ENCODE results near the gene SNX12. TPM values are rescaled to one million over a fixed set of nuclear protein-coding genes. Genes with fewer than 3 reads are reported as not detected.

The SNX12 gene
- total and polyA plus RNA-seq, 2 of the 4 experiments (the other 2 are of a cell fraction) = 59.9 to 63.0 TPM

DNA sequence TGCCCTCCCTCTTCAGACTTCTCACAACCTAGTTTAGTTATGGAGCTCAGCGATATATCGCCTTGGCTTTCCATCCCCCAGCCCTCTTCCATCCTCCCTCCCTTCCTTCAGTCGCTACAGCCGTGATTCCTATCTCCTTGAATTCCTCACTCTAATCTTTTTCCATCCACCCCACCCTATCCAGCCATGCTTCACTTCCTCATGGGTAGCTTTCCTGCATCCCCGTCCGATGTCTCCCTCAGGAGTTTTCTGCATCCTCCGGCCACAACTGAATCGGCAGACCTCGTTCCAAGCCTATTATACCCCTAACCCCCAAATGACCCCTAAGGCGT, 456 bp downstream of the SNX12 start:
- intact Hi-C loops (cut with micrococcal nuclease) (loop anchor here (2.0 to 5.0 kb wide), 2 partner anchors 29 to 60 kb away; no protein-coding TSS in a partner anchor), in situ Hi-C loops (cut with MboI; ENCODE audit: low sequenced_read_pairs) (no loop called here), dilution Hi-C loops (cut with HindIII; ENCODE audit: low sequenced_read_pairs, unreplicated experiment) (no loop called here)
- Histone ChIP-seq H2BK5ac (ENCODE audit: low read depth, low read length, poor library complexity, severe bottlenecking) (peak overlapping the region; percentile 86), H2BK120ac (ENCODE audit: low read depth, low read length) (peak overlapping the region; percentile 13; the same call in 1 of the 2 replicates), H4K20me1 (ENCODE audit: insufficient read depth, low read length) (no peaks in the 10 kb centered on the region), H3K4me2 (ENCODE audit: low read depth, low read length) (peak overlapping the region; percentile 66), H3K56ac (ENCODE audit: extremely low read depth, insufficient read depth, low read length) (peak overlapping the region; percentile 63), H4K8ac (ENCODE audit: low read depth in 2 of 2, low read length in 2 of 2) (peak overlapping the region; percentile 88 to 89; a peak in 3 of 4 replicates), H3K27ac (ENCODE audit: insufficient read depth, low read length) (peak overlapping the region; percentile 91), H3K14ac (replicated peaks; ENCODE audit: low read depth, low read length) (peak overlapping the region; percentile 86), H3K4me1 (ENCODE audit: control insufficient read depth, insufficient read depth, low read length) (no peaks in the 10 kb centered on the region), H3K9ac (ENCODE audit: low read depth, low read length) (peak overlapping the region; percentile 75), H2AK5ac (ENCODE audit: low read depth, low read length) (no peak overlapping the region), H4K5ac (ENCODE audit: low read depth, low read length) (peak overlapping the region; percentile 70; the same call in 1 of the 2 replicates), H4K91ac (ENCODE audit: insufficient read depth, low read depth, low read length) (peak overlapping the region; percentile 53), H3K36me3 (ENCODE audit: control insufficient read depth, insufficient read depth, low read length) (peaks cover 2% of the 10 kb centered on the region; the same call in 1 of the 2 replicates), H3K18ac (ENCODE audit: low read depth, low read length) (peak overlapping the region; percentile 6), H2BK15ac (ENCODE audit: low read depth, low read length) (peak overlapping the region; percentile 42; the same call in 1 of the 3 replicates), H2AFZ (replicated peaks; ENCODE audit: low read length, poor library complexity) (peak overlapping the region; percentile 90), H3K23ac (ENCODE audit: low read depth, low read length) (peak overlapping the region; percentile 88), H3K79me1 (ENCODE audit: low read depth in 1 of 2, low read length in 2 of 2) (no peaks in the 10 kb centered on the region), H3K27me3 (ENCODE audit: control insufficient read depth, insufficient read depth, low read length) (no peaks in the 10 kb centered on the region), H3K9me3 (ENCODE audit: control insufficient read depth, insufficient read depth, low read length) (no peaks in the 10 kb centered on the region), H2AK9ac (replicated peaks; ENCODE audit: low read depth, low read length, poor library complexity) (peak overlapping the region; percentile 66), H3K4me3 (ENCODE audit: insufficient read depth, low read depth, low read length) (peak overlapping the region; percentile 85), H2BK20ac (ENCODE audit: low read depth, low read length) (no peak overlapping the region), H3K4ac (ENCODE audit: low read depth, low read length) (peak overlapping the region; percentile 52), H3K9me1 (ENCODE audit: insufficient read depth, low read length) (no peaks in the 10 kb centered on the region)
- BruUV-seq (replicated peaks) = no TSS peak
- DNase-seq (no peak), ATAC-seq (ENCODE audit: low read depth) (peak; percentile 5)
- 15% methylated on average over 6 of the region's 10 CpGs; no CpG with 5 or more reads in 1 of the 2 experiments for WGBS, 2 experiments (ENCODE audit: extremely low coverage in 2 of 2, insufficient read length in 1 of 2)
- ChIA-PET CTCF (interaction anchor here (0.6 kb wide), 1 partner anchor 37 kb away, joined by 3 read pairs; no protein-coding TSS in a partner anchor), POLR2A (ENCODE audit: unreplicated experiment) (interaction anchor here (0.6 kb wide), 1 partner anchor 269 kb away, joined by 5 read pairs; no protein-coding TSS in a partner anchor)
- TF ChIP-seq MAFK (IDR thresholded peaks at IDR 0.05; ENCODE audit: low read depth, low read length) (no peak), POLR2A (IDR thresholded peaks at IDR 0.05; ENCODE audit: low read depth, low read length) (no peak; the same call in 1 of the 2 replicates), RFX5 (IDR thresholded peaks at IDR 0.05; ENCODE audit: low read depth, low read length) (no peak), SMC3 (IDR thresholded peaks at IDR 0.05; ENCODE audit: low read depth, low read length) (no peak), CEBPB (IDR thresholded peaks at IDR 0.05; ENCODE audit: low read depth, low read length) (no peak), RCOR1 (IDR thresholded peaks at IDR 0.05; ENCODE audit: insufficient replicate concordance, low read length) (no peak), FOS (IDR thresholded peaks at IDR 0.05; ENCODE audit: low read depth, low read length) (no peak), NFE2L2 (IDR thresholded peaks at IDR 0.05; ENCODE audit: low read depth, low read length) (no peak), RAD21 (IDR thresholded peaks at IDR 0.05; ENCODE audit: low read length) (no peak), MXI1 (IDR thresholded peaks at IDR 0.05; ENCODE audit: borderline replicate concordance, low read depth, low read length) (no peak), MAZ (IDR thresholded peaks at IDR 0.05; ENCODE audit: borderline replicate concordance, low read depth, low read length) (no peak), CHD1 (IDR thresholded peaks at IDR 0.05; ENCODE audit: low read depth, low read length) (no peak), BHLHE40 (IDR thresholded peaks at IDR 0.05; ENCODE audit: low read depth, low read length) (no peak)
- TF ChIP-seq, protein P1, sequence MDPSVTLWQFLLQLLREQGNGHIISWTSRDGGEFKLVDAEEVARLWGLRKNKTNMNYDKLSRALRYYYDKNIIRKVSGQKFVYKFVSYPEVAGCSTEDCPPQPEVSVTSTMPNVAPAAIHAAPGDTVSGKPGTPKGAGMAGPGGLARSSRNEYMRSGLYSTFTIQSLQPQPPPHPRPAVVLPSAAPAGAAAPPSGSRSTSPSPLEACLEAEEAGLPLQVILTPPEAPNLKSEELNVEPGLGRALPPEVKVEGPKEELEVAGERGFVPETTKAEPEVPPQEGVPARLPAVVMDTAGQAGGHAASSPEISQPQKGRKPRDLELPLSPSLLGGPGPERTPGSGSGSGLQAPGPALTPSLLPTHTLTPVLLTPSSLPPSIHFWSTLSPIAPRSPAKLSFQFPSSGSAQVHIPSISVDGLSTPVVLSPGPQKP (IDR thresholded peaks at IDR 0.05; ENCODE audit: borderline replicate concordance, low read depth, low read length) = no peak
- TF ChIP-seq, protein P2, sequence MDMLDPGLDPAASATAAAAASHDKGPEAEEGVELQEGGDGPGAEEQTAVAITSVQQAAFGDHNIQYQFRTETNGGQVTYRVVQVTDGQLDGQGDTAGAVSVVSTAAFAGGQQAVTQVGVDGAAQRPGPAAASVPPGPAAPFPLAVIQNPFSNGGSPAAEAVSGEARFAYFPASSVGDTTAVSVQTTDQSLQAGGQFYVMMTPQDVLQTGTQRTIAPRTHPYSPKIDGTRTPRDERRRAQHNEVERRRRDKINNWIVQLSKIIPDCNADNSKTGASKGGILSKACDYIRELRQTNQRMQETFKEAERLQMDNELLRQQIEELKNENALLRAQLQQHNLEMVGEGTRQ (IDR thresholded peaks at IDR 0.05; ENCODE audit: low read depth, low read length) = no peak
- TF ChIP-seq, protein P3, sequence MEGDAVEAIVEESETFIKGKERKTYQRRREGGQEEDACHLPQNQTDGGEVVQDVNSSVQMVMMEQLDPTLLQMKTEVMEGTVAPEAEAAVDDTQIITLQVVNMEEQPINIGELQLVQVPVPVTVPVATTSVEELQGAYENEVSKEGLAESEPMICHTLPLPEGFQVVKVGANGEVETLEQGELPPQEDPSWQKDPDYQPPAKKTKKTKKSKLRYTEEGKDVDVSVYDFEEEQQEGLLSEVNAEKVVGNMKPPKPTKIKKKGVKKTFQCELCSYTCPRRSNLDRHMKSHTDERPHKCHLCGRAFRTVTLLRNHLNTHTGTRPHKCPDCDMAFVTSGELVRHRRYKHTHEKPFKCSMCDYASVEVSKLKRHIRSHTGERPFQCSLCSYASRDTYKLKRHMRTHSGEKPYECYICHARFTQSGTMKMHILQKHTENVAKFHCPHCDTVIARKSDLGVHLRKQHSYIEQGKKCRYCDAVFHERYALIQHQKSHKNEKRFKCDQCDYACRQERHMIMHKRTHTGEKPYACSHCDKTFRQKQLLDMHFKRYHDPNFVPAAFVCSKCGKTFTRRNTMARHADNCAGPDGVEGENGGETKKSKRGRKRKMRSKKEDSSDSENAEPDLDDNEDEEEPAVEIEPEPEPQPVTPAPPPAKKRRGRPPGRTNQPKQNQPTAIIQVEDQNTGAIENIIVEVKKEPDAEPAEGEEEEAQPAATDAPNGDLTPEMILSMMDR (conservative IDR thresholded peaks at IDR 0.05; ENCODE audit: low read depth, low read length) = no peak
